NK-92 (cell line): ENCODE data around the gene ADGRV1.

ENCODE experiments used
- DNase-seq: peaks from one replicate; lab custom pipeline; 2025; ENCODE audit not compliant: unreplicated experiment; lab: John Stamatoyannopoulos, UW

ADGRV1 gene

DNA sequence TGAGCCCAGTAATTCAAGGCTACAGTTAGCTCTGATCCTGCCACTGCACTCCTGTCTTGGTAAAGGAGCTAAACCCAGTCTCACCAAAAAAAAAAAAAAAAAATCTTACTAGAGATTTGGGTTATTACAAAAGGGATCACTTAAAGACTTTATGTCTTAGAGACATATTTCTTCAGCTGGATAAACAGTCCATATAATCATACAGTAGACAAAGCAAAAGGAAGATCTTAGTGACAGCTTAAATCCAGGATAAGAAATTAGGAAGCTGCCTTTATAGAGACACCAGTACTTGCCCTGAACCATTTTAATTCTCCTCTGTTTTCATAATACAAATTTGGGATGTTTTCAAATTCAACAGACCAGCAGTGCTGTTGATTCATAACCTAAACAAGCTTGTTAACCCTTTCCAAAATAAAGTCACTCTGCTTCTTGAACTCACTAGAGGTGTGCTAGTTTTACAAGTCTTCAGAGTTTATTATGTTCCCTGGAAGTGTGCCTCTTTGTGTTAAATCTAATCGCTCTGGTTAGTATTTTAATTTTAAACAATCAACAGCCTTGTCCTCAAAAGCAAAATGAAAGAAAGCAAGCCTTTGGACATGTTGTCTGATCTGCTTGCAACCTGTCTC is 569.0 kb downstream of the ADGRV1 start:
- DNase-seq, result no peak

DNA sequence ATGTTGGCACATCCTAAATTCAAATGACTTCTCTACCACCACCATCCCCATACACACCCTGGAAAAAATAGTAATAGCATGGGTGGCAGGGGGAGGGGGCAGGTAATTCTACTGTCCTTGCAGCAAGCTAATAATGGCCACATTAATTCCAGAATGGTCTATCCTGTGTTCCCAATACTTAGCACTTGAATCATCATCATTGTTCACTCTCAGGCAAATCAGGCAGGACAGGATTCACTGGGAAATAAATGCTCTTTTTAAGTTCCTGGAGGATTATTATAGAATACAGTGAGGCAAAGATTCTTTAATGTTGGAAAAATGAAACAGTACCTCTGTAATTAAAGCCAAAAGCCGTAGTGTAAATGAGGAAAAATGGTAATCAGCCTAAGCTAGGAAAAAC is 570.0 kb downstream of the ADGRV1 start:
- no peak for DNase-seq

- DNase-seq, result no peak
Measured at GRCh38 chr5:91129748-91130147, 571.2 kb downstream of the ADGRV1 start.

- no peak for DNase-seq
Measured at GRCh38 chr5:91130759-91131158, 572.2 kb downstream of the ADGRV1 start.

GRCh38 chr5:91132550-91132949 is 574.0 kb downstream of the ADGRV1 start:
- DNase-seq, result no peak

DNA sequence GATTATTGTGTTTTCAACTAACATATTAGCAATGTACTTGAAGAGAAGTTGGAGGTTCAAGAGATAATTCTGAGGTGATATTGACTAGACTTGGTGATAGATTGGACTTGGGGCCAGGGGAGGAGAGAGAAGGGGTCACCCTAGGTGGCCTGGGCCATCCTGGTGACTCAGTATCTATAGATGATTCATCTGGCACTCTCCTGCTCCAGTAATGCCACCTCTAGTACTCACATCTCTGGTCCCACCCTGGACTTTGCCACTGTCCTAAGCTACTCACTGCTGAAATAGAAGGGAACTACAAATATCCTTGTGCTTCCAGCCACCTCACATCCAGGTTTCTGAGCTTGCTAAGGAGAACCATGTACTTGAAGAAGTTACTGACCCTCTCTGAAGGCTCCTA is 574.6 kb downstream of the ADGRV1 start:
- DNase-seq, result no peak

DNA sequence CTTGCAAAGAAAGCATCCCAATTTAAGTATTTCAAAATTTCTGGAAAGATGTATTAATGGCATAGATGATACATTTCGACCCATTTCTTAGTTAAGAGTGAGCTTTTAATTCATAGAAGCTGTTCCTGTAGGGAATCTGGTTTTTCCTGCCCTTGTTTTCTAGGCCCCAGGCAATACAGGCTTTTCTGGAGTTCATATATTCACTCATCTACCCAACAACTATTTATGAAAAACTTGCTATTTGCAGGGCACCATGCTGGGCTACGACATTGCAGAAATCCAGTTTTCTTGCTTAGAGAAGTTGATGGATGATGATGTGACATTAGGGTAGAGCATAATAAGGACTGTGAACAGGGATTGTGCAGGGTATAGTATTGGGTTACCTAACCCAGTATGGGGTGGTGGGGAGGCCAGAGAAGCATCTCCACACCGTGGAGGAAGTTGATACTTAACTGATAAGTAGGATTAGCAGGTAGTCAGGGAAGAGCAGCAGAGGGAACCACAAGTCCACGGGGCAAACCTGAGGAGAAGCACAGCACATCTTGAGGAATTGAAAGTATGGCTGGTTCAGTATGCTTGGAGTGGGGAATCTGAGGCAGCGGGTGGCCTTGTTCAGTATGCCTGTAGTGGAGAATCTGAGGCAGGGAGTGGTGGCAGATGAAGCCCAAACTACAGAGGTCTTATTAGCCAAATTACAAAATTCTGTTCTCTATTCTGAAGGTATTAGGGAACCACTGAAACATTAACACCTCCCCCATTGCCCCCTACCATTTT is 577.1 kb downstream of the ADGRV1 start:
- no peak for DNase-seq

DNA sequence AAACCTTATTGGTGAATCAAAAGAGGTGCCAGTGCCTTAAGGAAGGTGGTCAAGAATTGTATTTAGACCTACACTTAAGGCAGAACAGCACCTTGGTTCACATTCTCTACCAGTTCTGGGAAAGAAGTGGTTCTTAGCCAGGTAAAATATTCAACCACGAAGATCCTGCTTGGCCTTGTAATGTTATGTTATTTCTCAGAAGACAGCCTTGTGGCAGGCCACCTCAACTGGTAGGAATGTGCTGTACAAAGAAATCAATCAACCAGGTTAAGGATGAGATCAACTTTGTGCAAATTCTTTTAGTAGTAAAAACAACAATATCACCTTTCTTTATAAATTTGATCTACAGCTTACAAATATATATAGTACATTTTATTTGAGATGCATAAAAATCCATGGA is 577.7 kb downstream of the ADGRV1 start:
- no peak for DNase-seq

GRCh38 chr5:91137647-91138046 is 579.0 kb downstream of the ADGRV1 start:
- DNase-seq, result no peak

DNA sequence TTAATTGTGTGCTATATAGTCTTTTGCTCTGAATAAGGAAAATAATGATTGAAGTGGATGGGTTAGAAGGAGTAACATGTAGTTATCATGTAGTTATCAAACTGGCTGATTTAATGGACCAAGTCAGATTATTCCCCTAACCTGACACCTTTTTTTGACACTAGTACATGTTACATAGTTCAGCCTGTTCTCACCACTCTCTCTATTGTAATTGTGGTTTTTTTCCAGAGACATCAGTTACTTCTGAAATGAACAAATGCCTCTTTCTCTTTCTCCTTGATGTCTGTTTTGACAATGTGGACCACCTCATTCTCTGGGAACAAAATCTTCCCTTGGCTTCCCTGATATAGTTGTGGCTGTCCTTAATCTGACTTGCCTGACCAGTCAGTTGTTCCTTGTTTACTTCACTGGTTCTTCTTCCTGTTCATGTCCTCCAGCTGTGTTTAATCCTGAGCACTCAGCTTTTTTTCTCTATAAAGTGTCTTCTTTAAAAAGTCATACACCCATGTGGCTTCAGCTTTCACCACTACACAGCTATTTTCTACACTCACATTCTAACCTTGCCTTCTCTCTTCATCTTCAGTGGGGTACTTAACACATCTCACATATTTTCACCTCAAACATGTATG is 581.1 kb downstream of the ADGRV1 start:
- DNase-seq, result no peak

DNA sequence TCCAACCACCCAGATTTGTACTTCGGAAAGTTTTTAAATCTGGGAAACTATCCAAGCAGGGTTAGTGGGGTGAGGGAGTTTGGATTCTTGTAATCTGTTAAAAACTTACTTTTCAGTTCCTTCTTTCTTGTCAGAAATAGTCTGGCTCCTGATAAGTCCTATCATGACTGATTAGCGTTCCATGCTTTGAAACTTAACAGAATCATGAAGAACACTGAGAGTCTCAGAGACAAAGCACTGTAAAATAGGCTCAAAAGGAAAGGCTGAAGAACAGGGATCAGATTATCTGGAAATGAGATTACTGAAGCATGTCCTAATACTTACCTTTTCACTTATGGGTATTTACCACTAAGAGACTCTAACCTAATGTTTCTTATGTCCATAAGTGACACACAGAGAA is 582.1 kb downstream of the ADGRV1 start:
- no peak for DNase-seq

GRCh38 chr5:91141642-91142041 is 583.0 kb downstream of the ADGRV1 start:
- DNase-seq, result no peak

- no peak for DNase-seq
Measured at GRCh38 chr5:91142386-91142785, 583.8 kb downstream of the ADGRV1 start.

- no peak for DNase-seq
Measured at GRCh38 chr5:91142819-91143218, 584.2 kb downstream of the ADGRV1 start.

- DNase-seq, result no peak
Measured at GRCh38 chr5:91143840-91144239, 585.2 kb downstream of the ADGRV1 start.

DNA sequence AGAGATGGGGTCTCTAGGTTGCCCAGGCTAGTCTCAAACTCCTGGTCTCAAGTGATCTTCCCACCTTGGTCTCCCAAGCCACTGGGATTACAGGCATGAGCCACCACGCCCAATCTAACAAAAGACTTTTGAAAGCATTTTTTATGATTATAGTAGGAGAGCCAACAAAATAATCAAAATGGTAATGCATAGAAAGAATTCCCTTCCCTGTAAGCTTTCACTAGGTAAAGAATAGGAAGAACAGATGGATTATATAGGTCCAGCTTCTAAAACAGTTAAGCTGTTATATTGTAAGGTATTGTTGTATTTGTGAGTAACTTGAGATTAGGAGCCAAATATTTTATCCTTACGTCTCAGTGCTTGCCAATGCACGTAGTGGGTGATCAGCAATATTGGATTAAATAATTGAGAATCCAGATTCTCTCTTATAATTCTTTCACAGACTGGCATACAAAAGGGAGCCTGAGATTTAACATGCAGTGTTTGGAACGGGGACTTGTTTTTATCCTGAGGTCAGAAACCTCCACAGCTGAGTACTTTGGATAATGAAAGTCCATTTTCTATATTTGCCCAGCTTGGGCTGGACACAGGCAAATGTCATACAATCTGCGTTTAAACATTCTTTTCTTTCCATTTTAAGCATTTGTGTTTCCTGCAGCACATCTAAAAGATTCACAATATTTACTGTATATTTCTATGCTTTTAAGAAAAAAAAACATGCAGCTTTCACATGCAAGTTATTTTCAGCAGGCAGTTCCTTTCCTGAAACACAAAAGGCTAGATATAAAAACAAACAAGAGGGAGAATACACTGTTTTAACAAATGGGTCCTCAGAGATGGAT is 586.1 kb downstream of the ADGRV1 start:
- no peak for DNase-seq

GRCh38 chr5:91145333-91145620 is 586.7 kb downstream of the ADGRV1 start:
- no peak for DNase-seq

GRCh38 chr5:91146230-91146629 is 587.6 kb downstream of the ADGRV1 start:
- DNase-seq, result no peak

DNA sequence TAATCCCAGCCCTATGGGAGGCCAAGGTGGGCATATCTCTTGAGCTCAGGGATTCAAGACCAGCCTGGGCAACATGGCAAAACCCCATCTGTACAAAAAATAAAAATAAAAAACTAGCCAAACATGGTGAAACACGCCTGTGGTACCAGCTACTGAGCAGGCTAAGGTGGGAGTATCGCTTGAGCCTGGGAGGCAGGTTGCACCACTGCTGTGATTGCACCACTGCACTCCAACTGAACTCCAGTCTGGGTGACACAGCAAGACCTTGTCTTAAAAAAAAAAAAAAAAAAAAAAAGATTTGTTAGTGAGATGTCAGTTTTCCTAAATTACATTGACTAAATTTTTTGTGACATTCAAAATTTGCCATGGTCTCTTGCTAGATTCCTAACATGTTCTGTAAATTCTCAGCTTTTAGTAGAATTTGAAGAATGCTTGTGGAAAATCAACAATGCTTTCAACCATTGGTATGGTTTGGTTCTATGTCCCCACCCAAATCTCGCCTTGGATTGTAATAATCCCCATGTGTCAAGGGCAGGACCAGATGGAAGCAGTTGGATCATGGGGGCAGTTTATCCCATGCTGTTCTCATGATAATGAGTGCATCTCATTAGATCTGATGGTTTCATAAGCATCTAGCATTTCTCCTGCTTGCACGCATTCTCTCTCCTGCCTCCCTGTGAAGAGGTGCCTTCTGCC is 588.5 kb downstream of the ADGRV1 start:
- no peak for DNase-seq

- DNase-seq, result no peak
Measured at GRCh38 chr5:91150234-91150633, 591.6 kb downstream of the ADGRV1 start.

GRCh38 chr5:91150636-91151035 is 592.0 kb downstream of the ADGRV1 start:
- no peak for DNase-seq
